ENCODE results near the gene KIF15. TPM values are rescaled to one million over a fixed set of nuclear protein-coding genes. Genes with fewer than 3 reads are reported as not detected.
"Not testable (repeated sequence)": the region's sequence is repeated elsewhere in the genome, so short reads cannot be mapped to it uniquely, and the experiment has no call there.

Gene KIF15
- total RNA-seq, 1 donor from 2014 or later: 6.3 TPM

GRCh38 chr3:44764248-44764647 is 2.7 kb downstream of the KIF15 start:
- Histone ChIP-seq H3K4me3 (ENCODE audit: low read length in 3 of 3) (no peak overlapping the region), H3K36me3 (ENCODE audit: control insufficient read depth in 3 of 3, insufficient read depth in 3 of 3, low read length in 3 of 3) (peaks cover 0 to under 1% (median 0%) of the 10 kb centered on the region in 3 donors), H3K4me1 (ENCODE audit: control insufficient read depth in 3 of 3, insufficient read depth in 3 of 3, low read length in 3 of 3) (peaks cover 11 to 14% (median 13%) of the 10 kb centered on the region in 3 donors), H3K27me3 (ENCODE audit: control insufficient read depth in 3 of 3, insufficient read depth in 3 of 3, low read length in 3 of 3) (no peaks in the 10 kb centered on the region), H3K9me3 (ENCODE audit: control insufficient read depth in 3 of 3, low read length in 3 of 3) (no peaks in the 10 kb centered on the region), H3K27ac (ENCODE audit: low read depth, low read length) (no peak overlapping the region), H3K9ac (ENCODE audit: low read depth in 1 of 3, low read length in 3 of 3) (no peak overlapping the region)

- no peaks in the 10 kb centered on the region for H3K27me3 ChIP-seq (ENCODE audit: control insufficient read depth in 3 of 3, insufficient read depth in 3 of 3, low read length in 3 of 3)
- H3K36me3 ChIP-seq (ENCODE audit: control insufficient read depth in 3 of 3, insufficient read depth in 3 of 3, low read length in 3 of 3): no peaks in the 10 kb centered on the region
- H3K27ac ChIP-seq (ENCODE audit: low read depth, low read length): no peak overlapping the region
- H3K9me3 ChIP-seq (ENCODE audit: control insufficient read depth in 3 of 3, low read length in 3 of 3): peaks cover 0 to 5% (median 0%) of the 10 kb centered on the region in 3 donors
- H3K9ac ChIP-seq (ENCODE audit: low read depth in 1 of 3, low read length in 3 of 3): no peak overlapping the region
- H3K4me1 ChIP-seq (ENCODE audit: control insufficient read depth in 3 of 3, insufficient read depth in 3 of 3, low read length in 3 of 3): no peaks in the 10 kb centered on the region
- no peak overlapping the region for H3K4me3 ChIP-seq (ENCODE audit: low read length in 3 of 3)
These were observed 10.0 kb downstream of the KIF15 start for GRCh38 chr3:44771424-44772098.

- Histone ChIP-seq H3K36me3 (ENCODE audit: control insufficient read depth in 3 of 3, insufficient read depth in 3 of 3, low read length in 3 of 3) (no peaks in the 10 kb centered on the region), H3K9ac (ENCODE audit: low read depth in 1 of 3, low read length in 3 of 3) (no peak overlapping the region), H3K4me3 (ENCODE audit: low read length in 3 of 3) (no peak overlapping the region), H3K4me1 (ENCODE audit: control insufficient read depth in 3 of 3, insufficient read depth in 3 of 3, low read length in 3 of 3) (no peaks in the 10 kb centered on the region), H3K9me3 (ENCODE audit: control insufficient read depth in 3 of 3, low read length in 3 of 3) (peaks cover 0 to 5% (median 0%) of the 10 kb centered on the region in 3 donors), H3K27me3 (ENCODE audit: control insufficient read depth in 3 of 3, insufficient read depth in 3 of 3, low read length in 3 of 3) (no peaks in the 10 kb centered on the region), H3K27ac (ENCODE audit: low read depth, low read length) (no peak overlapping the region)
These were observed 10.5 kb downstream of the KIF15 start for GRCh38 chr3:44772099-44772442.

DNA sequence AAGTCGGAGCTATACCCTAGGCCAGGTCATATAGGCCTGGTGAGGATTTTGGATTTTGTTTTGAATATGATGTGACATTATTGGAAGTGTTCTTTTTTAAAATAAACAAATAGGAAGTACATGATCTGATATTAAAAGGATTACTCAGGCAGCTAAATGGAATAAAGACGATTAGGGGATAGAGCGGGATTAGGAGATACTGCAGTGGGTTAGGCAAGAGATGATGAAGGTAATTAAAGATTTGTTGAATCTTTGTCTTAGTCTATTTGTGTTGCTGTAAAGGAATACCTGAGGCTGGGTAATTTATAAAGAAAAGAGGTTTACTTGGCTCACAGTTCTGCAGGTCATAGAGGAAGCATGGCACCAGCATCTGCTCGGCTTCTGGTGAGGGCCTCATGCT is 21.3 kb downstream of the KIF15 start:
- no peaks in the 10 kb centered on the region for H3K36me3 ChIP-seq (ENCODE audit: control insufficient read depth in 3 of 3, insufficient read depth in 3 of 3, low read length in 3 of 3)
- no peak overlapping the region for H3K4me3 ChIP-seq (ENCODE audit: low read length in 3 of 3)
- H3K9ac ChIP-seq (ENCODE audit: low read depth in 1 of 3, low read length in 3 of 3): no peak overlapping the region
- H3K27me3 ChIP-seq (ENCODE audit: control insufficient read depth in 3 of 3, insufficient read depth in 3 of 3, low read length in 3 of 3): no peaks in the 10 kb centered on the region
- no peaks in the 10 kb centered on the region for H3K4me1 ChIP-seq (ENCODE audit: control insufficient read depth in 3 of 3, insufficient read depth in 3 of 3, low read length in 3 of 3)
- H3K27ac ChIP-seq (ENCODE audit: low read depth, low read length): no peak overlapping the region
- no peaks in the 10 kb centered on the region for H3K9me3 ChIP-seq (ENCODE audit: control insufficient read depth in 3 of 3, low read length in 3 of 3)

DNA sequence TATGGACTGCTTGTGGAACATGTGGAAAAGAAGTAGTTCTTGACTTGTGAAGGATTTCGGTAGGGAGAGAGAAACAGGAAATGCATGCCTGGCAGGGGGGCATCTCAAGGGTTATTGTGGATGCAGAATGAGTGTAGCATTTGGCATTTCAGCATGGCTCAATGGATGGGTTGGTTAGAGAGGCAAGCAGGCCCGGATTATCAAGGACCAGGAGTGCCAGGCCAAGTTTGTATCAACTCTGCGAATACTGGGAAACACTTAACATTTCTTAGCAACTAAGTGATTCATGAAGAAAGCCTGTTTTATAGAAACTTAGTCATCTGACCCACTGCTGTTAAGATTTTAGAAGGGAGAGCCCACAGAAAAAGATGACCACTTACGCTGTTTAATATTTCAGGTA is 33.6 kb downstream of the KIF15 start:
- Histone ChIP-seq H3K36me3 (ENCODE audit: control insufficient read depth in 3 of 3, insufficient read depth in 3 of 3, low read length in 3 of 3) (no peaks in the 10 kb centered on the region), H3K9ac (ENCODE audit: low read depth in 1 of 3, low read length in 3 of 3) (no peak overlapping the region), H3K27ac (ENCODE audit: low read depth, low read length) (no peak overlapping the region), H3K4me3 (ENCODE audit: low read length in 3 of 3) (no peak overlapping the region), H3K4me1 (ENCODE audit: control insufficient read depth in 3 of 3, insufficient read depth in 3 of 3, low read length in 3 of 3) (no peaks in the 10 kb centered on the region), H3K27me3 (ENCODE audit: control insufficient read depth in 3 of 3, insufficient read depth in 3 of 3, low read length in 3 of 3) (no peaks in the 10 kb centered on the region), H3K9me3 (ENCODE audit: control insufficient read depth in 3 of 3, low read length in 3 of 3) (no peaks in the 10 kb centered on the region)

DNA sequence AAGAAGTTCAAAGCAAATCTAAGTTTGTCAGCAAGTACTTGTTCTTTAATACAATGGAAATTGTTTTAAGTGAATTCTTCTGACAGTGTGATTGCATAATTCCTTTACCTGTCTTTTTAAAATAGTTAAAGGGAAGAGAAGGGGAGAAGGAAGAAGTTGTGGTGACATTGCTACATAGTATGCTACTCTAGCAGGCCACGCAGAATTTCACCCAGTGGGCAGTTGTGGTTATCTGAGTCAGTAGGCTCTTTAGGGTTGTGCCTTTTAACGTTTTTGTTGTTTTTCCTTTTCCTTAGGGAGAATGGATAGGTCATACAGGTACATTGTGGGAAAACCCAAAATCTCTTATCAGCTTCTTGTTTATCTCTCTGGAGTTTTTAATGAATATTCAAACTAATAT is 40.4 kb downstream of the KIF15 start:
- Histone ChIP-seq H3K27me3 (ENCODE audit: control insufficient read depth in 3 of 3, insufficient read depth in 3 of 3, low read length in 3 of 3) (no peaks in the 10 kb centered on the region), H3K9me3 (ENCODE audit: control insufficient read depth in 3 of 3, low read length in 3 of 3) (no peaks in the 10 kb centered on the region), H3K4me3 (ENCODE audit: low read length in 3 of 3) (no peak overlapping the region), H3K9ac (ENCODE audit: low read depth in 1 of 3, low read length in 3 of 3) (no peak overlapping the region), H3K4me1 (ENCODE audit: control insufficient read depth in 3 of 3, insufficient read depth in 3 of 3, low read length in 3 of 3) (no peaks in the 10 kb centered on the region), H3K27ac (ENCODE audit: low read depth, low read length) (no peak overlapping the region), H3K36me3 (ENCODE audit: control insufficient read depth in 3 of 3, insufficient read depth in 3 of 3, low read length in 3 of 3) (no peaks in the 10 kb centered on the region)

DNA sequence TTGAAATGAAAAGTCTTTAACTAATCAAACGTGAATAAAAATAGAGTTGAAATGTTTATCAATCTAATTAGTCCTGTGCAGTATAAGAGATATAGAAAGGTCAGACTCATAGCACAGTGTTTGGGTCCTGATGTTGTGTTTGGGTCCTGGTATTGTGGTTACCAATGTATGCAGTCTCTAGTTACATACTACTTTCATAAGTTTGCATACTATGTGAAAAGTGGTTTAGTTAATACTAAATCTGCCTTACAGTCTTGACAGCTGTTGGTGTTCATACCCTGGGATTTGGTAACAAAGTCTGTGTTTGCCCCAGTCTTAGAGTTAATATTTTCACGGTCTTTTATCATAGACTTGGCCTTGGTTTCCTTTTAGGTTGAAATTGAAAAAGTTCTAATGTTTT is 41.7 kb downstream of the KIF15 start:
- Histone ChIP-seq H3K27me3 (ENCODE audit: control insufficient read depth in 3 of 3, insufficient read depth in 3 of 3, low read length in 3 of 3) (no peaks in the 10 kb centered on the region), H3K9ac (ENCODE audit: low read depth in 1 of 3, low read length in 3 of 3) (no peak overlapping the region), H3K4me3 (ENCODE audit: low read length in 3 of 3) (no peak overlapping the region), H3K4me1 (ENCODE audit: control insufficient read depth in 3 of 3, insufficient read depth in 3 of 3, low read length in 3 of 3) (no peaks in the 10 kb centered on the region), H3K9me3 (ENCODE audit: control insufficient read depth in 3 of 3, low read length in 3 of 3) (no peaks in the 10 kb centered on the region), H3K27ac (ENCODE audit: low read depth, low read length) (no peak overlapping the region), H3K36me3 (ENCODE audit: control insufficient read depth in 3 of 3, insufficient read depth in 3 of 3, low read length in 3 of 3) (no peaks in the 10 kb centered on the region)

GRCh38 chr3:44805960-44806359 is 44.4 kb downstream of the KIF15 start:
- no peaks in the 10 kb centered on the region for H3K27me3 ChIP-seq (ENCODE audit: control insufficient read depth in 3 of 3, insufficient read depth in 3 of 3, low read length in 3 of 3)
- H3K9me3 ChIP-seq (ENCODE audit: control insufficient read depth in 3 of 3, low read length in 3 of 3): no peaks in the 10 kb centered on the region
- H3K36me3 ChIP-seq (ENCODE audit: control insufficient read depth in 3 of 3, insufficient read depth in 3 of 3, low read length in 3 of 3): no peaks in the 10 kb centered on the region
- no peak overlapping the region for H3K27ac ChIP-seq (ENCODE audit: low read depth, low read length)
- H3K9ac ChIP-seq (ENCODE audit: low read depth in 1 of 3, low read length in 3 of 3): no peak overlapping the region
- no peaks in the 10 kb centered on the region for H3K4me1 ChIP-seq (ENCODE audit: control insufficient read depth in 3 of 3, insufficient read depth in 3 of 3, low read length in 3 of 3)
- H3K4me3 ChIP-seq (ENCODE audit: low read length in 3 of 3): no peak overlapping the region

DNA sequence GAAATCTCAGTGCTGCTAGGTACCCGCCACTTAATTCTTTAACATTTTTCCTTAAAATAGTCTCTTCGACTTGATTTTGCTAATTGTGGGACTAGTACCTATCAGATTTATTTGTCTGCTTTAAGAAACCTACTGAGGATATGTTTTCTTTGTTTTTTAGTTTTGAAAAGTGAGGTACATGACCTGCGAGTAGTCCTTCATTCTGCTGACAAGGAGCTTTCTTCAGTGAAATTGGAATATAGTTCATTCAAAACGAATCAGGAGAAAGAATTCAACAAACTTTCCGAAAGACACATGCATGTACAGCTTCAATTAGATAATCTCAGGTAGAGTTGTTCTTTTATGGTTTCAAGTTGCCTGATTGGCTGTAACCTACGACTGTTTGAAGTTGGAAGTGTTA is 53.2 kb downstream of the KIF15 start:
- no peaks in the 10 kb centered on the region for H3K27me3 ChIP-seq (ENCODE audit: control insufficient read depth in 3 of 3, insufficient read depth in 3 of 3, low read length in 3 of 3)
- H3K9me3 ChIP-seq (ENCODE audit: control insufficient read depth in 3 of 3, low read length in 3 of 3): no peaks in the 10 kb centered on the region
- no peak overlapping the region for H3K4me3 ChIP-seq (ENCODE audit: low read length in 3 of 3)
- H3K27ac ChIP-seq (ENCODE audit: low read depth, low read length): no peak overlapping the region
- no peaks in the 10 kb centered on the region for H3K4me1 ChIP-seq (ENCODE audit: control insufficient read depth in 3 of 3, insufficient read depth in 3 of 3, low read length in 3 of 3)
- no peaks in the 10 kb centered on the region for H3K36me3 ChIP-seq (ENCODE audit: control insufficient read depth in 3 of 3, insufficient read depth in 3 of 3, low read length in 3 of 3)
- no peak overlapping the region for H3K9ac ChIP-seq (ENCODE audit: low read depth in 1 of 3, low read length in 3 of 3)

- not testable (repeated sequence) for H3K4me1 ChIP-seq (ENCODE audit: control insufficient read depth in 3 of 3, insufficient read depth in 3 of 3, low read length in 3 of 3)
These were observed 54.7 kb downstream of the KIF15 start for GRCh38 chr3:44816334-44816733.

GRCh38 chr3:44821206-44821605 is 59.6 kb downstream of the KIF15 start:
- H3K4me3 ChIP-seq (ENCODE audit: low read length in 3 of 3); H3K27me3 ChIP-seq (ENCODE audit: control insufficient read depth in 3 of 3, insufficient read depth in 3 of 3, low read length in 3 of 3); H3K36me3 ChIP-seq (ENCODE audit: control insufficient read depth in 3 of 3, insufficient read depth in 3 of 3, low read length in 3 of 3); H3K9ac ChIP-seq (ENCODE audit: low read depth in 1 of 3, low read length in 3 of 3); H3K27ac ChIP-seq (ENCODE audit: low read depth, low read length); H3K9me3 ChIP-seq (ENCODE audit: control insufficient read depth in 3 of 3, low read length in 3 of 3); H3K4me1 ChIP-seq (ENCODE audit: control insufficient read depth in 3 of 3, insufficient read depth in 3 of 3, low read length in 3 of 3): not testable (repeated sequence)

More at GRCh38 chr3:44816334-44816733, 54.7 kb downstream of the KIF15 start:
- not testable (repeated sequence) for H3K9ac ChIP-seq (ENCODE audit: low read depth in 1 of 3, low read length in 3 of 3); H3K36me3 ChIP-seq (ENCODE audit: control insufficient read depth in 3 of 3, insufficient read depth in 3 of 3, low read length in 3 of 3); H3K27me3 ChIP-seq (ENCODE audit: control insufficient read depth in 3 of 3, insufficient read depth in 3 of 3, low read length in 3 of 3); H3K9me3 ChIP-seq (ENCODE audit: control insufficient read depth in 3 of 3, low read length in 3 of 3); H3K27ac ChIP-seq (ENCODE audit: low read depth, low read length); H3K4me3 ChIP-seq (ENCODE audit: low read length in 3 of 3)

All from skeletal muscle tissue (tissue), 4 donors.